Naive thymus-derived CD4-positive, alpha-beta T cell (primary cell): ENCODE data around the gene DNAH2. TPM values are rescaled to one million over a fixed set of nuclear protein-coding genes. Genes with fewer than 3 reads are reported as not detected.

ENCODE experiments used
- ATAC-seq: fragments of 150-1000 bp; cut with Tn5 transposase; 2 replicates; pipeline ENCODE4 v1.10.0; 2021; ENCODE audit warnings: mild to moderate bottlenecking, moderate library complexity
- CTCF ChIA-PET: fragments of 350-600 bp; sonication (Branson Sonifier 250); formaldehyde crosslinking; loops from one replicate; lab custom pipeline; 2021; ENCODE audit warnings: antibody characterized with exemption; lab: Charles Lee
- POLR2A ChIA-PET: fragments of 350-600 bp; sonication (Branson Sonifier 250); formaldehyde crosslinking; loops from one replicate; lab custom pipeline; 2021; ENCODE audit warnings: antibody characterized with exemption, inconsistent platforms; lab: Charles Lee
- DNase-seq, 9 donors: peaks; one replicate each; pipeline versions ENCODE4 v3.0.0 to v3.0.0-alpha.2; 2020 to 2022; ENCODE audit warnings: mixed read lengths in 1 of 9
- H3K27ac ChIP-seq: one replicate; pipeline ENCODE4 v1.7.0; 2013; ENCODE audit warnings: mild to moderate bottlenecking, low read depth, low read length, moderate library complexity
- H3K27me3 ChIP-seq, 2 donors: one replicate each; pipeline ENCODE4 v1.7.0; 2013; ENCODE audit warnings: low read length in 2 of 2, mild to moderate bottlenecking in 2 of 2, moderate library complexity in 2 of 2; ENCODE audit not compliant: control insufficient read depth in 2 of 2, insufficient read depth in 2 of 2
- H3K36me3 ChIP-seq, 3 experiments: 1 replicate in 2 of 3; 2 replicates in 1 of 3; pipeline ENCODE4 v1.7.0; 2013; ENCODE audit warnings: low read length in 3 of 3, mild to moderate bottlenecking in 3 of 3, moderate library complexity in 1 of 3; ENCODE audit not compliant: insufficient read depth in 3 of 3, control insufficient read depth in 2 of 3
- H3K4me1 ChIP-seq, 2 donors: one replicate each; pipeline ENCODE4 v1.7.0; 2013; ENCODE audit warnings: low read length in 2 of 2, mild to moderate bottlenecking in 2 of 2, moderate library complexity in 1 of 2; ENCODE audit not compliant: control insufficient read depth in 2 of 2, insufficient read depth in 2 of 2
- H3K4me3 ChIP-seq: 2 replicates; pipeline ENCODE4 v1.7.0; 2013; ENCODE audit warnings: mild to moderate bottlenecking, low read length
- H3K9me3 ChIP-seq, 3 experiments: 1 replicate in 2 of 3; 2 replicates in 1 of 3; pipeline ENCODE4 v1.7.0; 2013; ENCODE audit warnings: low read length in 3 of 3; ENCODE audit not compliant: control insufficient read depth in 2 of 3
- H3K27ac Mint-ChIP-seq, 9 donors: one replicate each; pipeline ENCODE4 v1.8.0; 2020 to 2022; ENCODE audit warnings: mixed read lengths in 9 of 9, mild to moderate bottlenecking in 8 of 9, moderate library complexity in 5 of 9, inconsistent platforms in 2 of 9
- H3K27me3 Mint-ChIP-seq, 5 donors: one replicate each; pipeline ENCODE4 v1.8.0; 2021 to 2022; ENCODE audit warnings: mixed read lengths in 5 of 5, mild to moderate bottlenecking in 1 of 5
- H3K36me3 Mint-ChIP-seq, 5 donors: one replicate each; pipeline ENCODE4 v1.8.0; 2020 to 2022; ENCODE audit warnings: mixed read lengths in 5 of 5, mild to moderate bottlenecking in 3 of 5, inconsistent platforms in 1 of 5
- H3K4me1 Mint-ChIP-seq, 7 donors: one replicate each; pipeline ENCODE4 v1.8.0; 2020 to 2022; ENCODE audit warnings: mixed read lengths in 7 of 7, mild to moderate bottlenecking in 3 of 7, inconsistent platforms in 1 of 7
- H3K4me3 Mint-ChIP-seq, 10 donors: one replicate each; pipeline ENCODE4 v1.8.0; 2020 to 2022; ENCODE audit warnings: mild to moderate bottlenecking in 10 of 10, mixed read lengths in 10 of 10, moderate library complexity in 6 of 10, inconsistent platforms in 2 of 10
- H3K9me3 Mint-ChIP-seq, 11 donors: one replicate each; pipeline ENCODE4 v1.8.0; 2020 to 2022; ENCODE audit warnings: mixed read lengths in 11 of 11, mild to moderate bottlenecking in 4 of 11, inconsistent platforms in 1 of 11, moderate library complexity in 1 of 11
- intact Hi-C, 2 donors: fragments of 100-400 bp; cut with micrococcal nuclease; formaldehyde crosslinking; loops; one replicate each; pipeline ENCODE4 v1.15.1; 2023
- polyA plus RNA-seq, 2 donors: library from polyadenylated mRNA; unstranded; fragments of 300-500 nt; fragmentation: Illumina TruSeq; gene quantifications; one replicate each; pipeline ENCODE4 v1.2.3, GENCODE V29; 2021
- total RNA-seq, 6 experiments: library from RNA in 5 of 6; stranded (reverse) in 5 of 6; gene quantifications; 1 replicate in 5 of 6; 2 replicates in 1 of 6; pipeline ENCODE4 v1.2.3 and lab custom pipeline; 2021 to 2026

Gene DNAH2
- total and polyA plus RNA-seq, 7 experiments from 2014 or later = 0.03 TPM; not detected in 6

GRCh38 chr17:7848131-7848579, 130.6 kb downstream of the DNAH2 start:
- Mint-ChIP-seq H3K27me3 (no peaks in the 10 kb centered on the region), H3K9me3 (peaks cover 0 to 3% (median 0%) of the 10 kb centered on the region in 11 donors), H3K4me3 (no peak overlapping the region), H3K4me1 (peaks cover 0 to 34% (median 21%) of the 10 kb centered on the region in 7 donors), H3K36me3 (peaks cover 0 to 3% (median 0%) of the 10 kb centered on the region in 5 donors), H3K27ac (peak overlapping the region in 1 of 9 donors; percentile 73)
- Histone ChIP-seq H3K36me3 (peaks cover 0 to 60% (median 5%) of the 10 kb centered on the region in 3 experiments), H3K27me3 (no peaks in the 10 kb centered on the region), H3K4me1 (peaks cover 15 to 24% of the 10 kb centered on the region in 2 donors), H3K27ac (no peak overlapping the region), H3K9me3 (no peaks in the 10 kb centered on the region), H3K4me3 (no peak overlapping the region)
- ATAC-seq (no peak), DNase-seq (no peak)
- intact Hi-C loops = loop anchor here in 1 of 2 donors (10.0 kb wide), 1 partner anchor 633 kb away; the partner anchor contains the start of genes ACADVL and DLG4
- ChIA-PET POLR2A (interaction anchor here (1.1 to 1.4 kb wide), 2 partner anchors 9 to 13 kb away, joined by 3 to 5 read pairs; partner anchors contain the start of gene NAA38), CTCF (no interaction called here)

GRCh38 chr17:7848739-7849129, 131.2 kb downstream of the DNAH2 start:
- Mint-ChIP-seq H3K4me3 (no peak overlapping the region), H3K27ac (peak overlapping the region in 1 of 9 donors; percentile 92), H3K36me3 (peaks cover 0 to 3% (median 1%) of the 10 kb centered on the region in 5 donors), H3K4me1 (peaks cover 0 to 34% (median 21%) of the 10 kb centered on the region in 7 donors), H3K27me3 (no peaks in the 10 kb centered on the region), H3K9me3 (peaks cover 0 to 1% (median 0%) of the 10 kb centered on the region in 11 donors)
- DNase-seq (no peak), ATAC-seq (no peak)
- no peaks in the 10 kb centered on the region for H3K9me3 ChIP-seq
- peaks cover 15 to 24% of the 10 kb centered on the region in 2 donors for H3K4me1 ChIP-seq
- peaks cover 0 to 61% (median 5%) of the 10 kb centered on the region in 3 experiments for H3K36me3 ChIP-seq
- ChIA-PET CTCF (interaction anchor here (3.7 kb wide), 1 partner anchor 15 kb away, joined by 43 read pairs; the partner anchor contains the start of gene KDM6B), POLR2A (interaction anchor here (1.1 to 5.5 kb wide), 3 partner anchors 8 to 14 kb away, joined by 5 to 89 read pairs (median 6); partner anchors contain the start of genes KDM6B and NAA38)
- H3K27me3 ChIP-seq = no peaks in the 10 kb centered on the region
- H3K4me3 ChIP-seq = no peak overlapping the region
- no peak overlapping the region for H3K27ac ChIP-seq
- intact Hi-C loops = loop anchor here in 1 of 2 donors (10.0 kb wide), 1 partner anchor 634 kb away; the partner anchor contains the start of genes ACADVL and DLG4

GRCh38 chr17:7849130-7849750, 131.7 kb downstream of the DNAH2 start:
- ATAC-seq (no peak), DNase-seq (no peak)
- H3K9me3 Mint-ChIP-seq = no peaks in the 10 kb centered on the region
- H3K4me3 Mint-ChIP-seq = no peak overlapping the region
- intact Hi-C loops = loop anchor here in 1 of 2 donors (10.0 kb wide), 1 partner anchor 634 kb away; the partner anchor contains the start of genes ACADVL and DLG4
- peaks cover 0 to 61% (median 5%) of the 10 kb centered on the region in 3 experiments for H3K36me3 ChIP-seq
- no peaks in the 10 kb centered on the region for H3K27me3 ChIP-seq
- H3K4me1 ChIP-seq = peaks cover 15 to 24% of the 10 kb centered on the region in 2 donors
- CTCF ChIA-PET = interaction anchor here (2.7 to 3.7 kb wide), 2 partner anchors 15 to 141 kb away, joined by 14 to 43 read pairs; partner anchors contain the start of gene KDM6B
- H3K4me1 Mint-ChIP-seq = peaks cover 0 to 30% (median 21%) of the 10 kb centered on the region in 7 donors
- no peaks in the 10 kb centered on the region for H3K27me3 Mint-ChIP-seq
- H3K27ac ChIP-seq = no peak overlapping the region
- H3K4me3 ChIP-seq = no peak overlapping the region
- peak overlapping the region in 3 of 9 donors; percentile 67 to 92 (median 86) for H3K27ac Mint-ChIP-seq
- peaks cover 0 to 4% (median 3%) of the 10 kb centered on the region in 5 donors for H3K36me3 Mint-ChIP-seq
- POLR2A ChIA-PET = interaction anchor here (2.3 to 5.5 kb wide), 2 partner anchors 9 to 15 kb away, joined by 6 to 89 read pairs; partner anchors contain the start of gene KDM6B
- no peaks in the 10 kb centered on the region for H3K9me3 ChIP-seq

GRCh38 chr17:7849751-7850504, 132.4 kb downstream of the DNAH2 start:
- Mint-ChIP-seq H3K4me3 (peak overlapping the region in 1 of 10 donors; percentile 14), H3K27ac (peak overlapping the region in 6 of 9 donors; percentile 56 to 93 (median 76)), H3K9me3 (no peaks in the 10 kb centered on the region), H3K36me3 (peaks cover 0 to 4% (median 3%) of the 10 kb centered on the region in 5 donors), H3K27me3 (no peaks in the 10 kb centered on the region), H3K4me1 (peaks cover 0 to 29% (median 21%) of the 10 kb centered on the region in 7 donors)
- H3K4me1 ChIP-seq = peaks cover 15 to 20% of the 10 kb centered on the region in 2 donors
- ATAC-seq (no peak), DNase-seq (no peak)
- intact Hi-C loops = loop anchor here in 1 of 2 donors (10.0 kb wide), 1 partner anchor 635 kb away; the partner anchor contains the start of genes ACADVL and DLG4
- ChIA-PET POLR2A (interaction anchor here (2.3 to 5.5 kb wide), 2 partner anchors 9 to 15 kb away, joined by 6 to 89 read pairs; partner anchors contain the start of gene KDM6B), CTCF (interaction anchor here (0.9 to 3.7 kb wide), 5 partner anchors 12 to 192 kb away, joined by 4 to 43 read pairs (median 7); partner anchors contain the start of gene KDM6B)
- no peaks in the 10 kb centered on the region for H3K9me3 ChIP-seq
- H3K4me3 ChIP-seq = no peak overlapping the region
- H3K27me3 ChIP-seq = no peaks in the 10 kb centered on the region
- H3K27ac ChIP-seq = peak overlapping the region; percentile 70
- peaks cover 0 to 61% (median 5%) of the 10 kb centered on the region in 3 experiments for H3K36me3 ChIP-seq

- H3K4me1 Mint-ChIP-seq = peaks cover 0 to 26% (median 17%) of the 10 kb centered on the region in 7 donors
- H3K9me3 ChIP-seq = no peaks in the 10 kb centered on the region
- peaks cover 0 to 54% (median 5%) of the 10 kb centered on the region in 3 experiments for H3K36me3 ChIP-seq
- H3K27ac ChIP-seq = peak overlapping the region; percentile 70
- intact Hi-C loops = loop anchor here (1.0 kb wide), 6 partner anchors 8 to 444 kb away; partner anchors contain the start of genes KDM6B (in 2 of the 2) and SLC25A35 (in 1 of the 2)
- peak in 1 of 9 donors; percentile 25 for DNase-seq
- CTCF ChIA-PET = interaction anchor here (0.6 to 3.7 kb wide), 12 partner anchors 8 to 191 kb away, joined by 3 to 43 read pairs (median 4); partner anchors contain the start of gene KDM6B
- H3K4me3 ChIP-seq = peak overlapping the region; percentile 51
- peak; percentile 2 for ATAC-seq
- H3K27me3 Mint-ChIP-seq = no peaks in the 10 kb centered on the region
- POLR2A ChIA-PET = interaction anchor here (1.1 to 5.5 kb wide), 3 partner anchors 8 to 16 kb away, joined by 4 to 89 read pairs (median 6); partner anchors contain the start of gene KDM6B
- H3K36me3 Mint-ChIP-seq = peaks cover 0 to 4% (median 3%) of the 10 kb centered on the region in 5 donors
- peak overlapping the region in 8 of 10 donors; percentile 30 to 85 (median 72) for H3K4me3 Mint-ChIP-seq
- no peaks in the 10 kb centered on the region for H3K9me3 Mint-ChIP-seq
- peaks cover 12 to 23% of the 10 kb centered on the region in 2 donors for H3K4me1 ChIP-seq
- H3K27ac Mint-ChIP-seq = peak overlapping the region in 7 of 9 donors; percentile 55 to 93 (median 90)
- no peaks in the 10 kb centered on the region for H3K27me3 ChIP-seq
Measured at GRCh38 chr17:7850701-7851437, 133.3 kb downstream of the DNAH2 start.
